ENCODE data around the gene XRRA1.
"Not testable (repeated sequence)": the region's sequence is repeated elsewhere in the genome, so short reads cannot be mapped to it uniquely, and the experiment has no call there.

The XRRA1 gene

GRCh38 chr11:74948898-74949752, at the start of gene XRRA1, which contains the start of gene SPCS2:
TSS of gene XRRA1 (minus strand) at chr11:74949091. CDS start at chr11:74940878, 8,213 bp downstream.
TSS of gene SPCS2 (plus strand) at chr11:74949266. CDS start at chr11:74949286, 20 bp downstream.
- DNase-seq = peak; percentile 96 to 99

GRCh38 chr11:74992852-74993251, 44.0 kb upstream of the XRRA1 start:
- no peak for DNase-seq

GRCh38 chr11:74990941-74991340, 42.0 kb upstream of the XRRA1 start:
- no peak for DNase-seq

- DNase-seq = not testable (repeated sequence)
These were observed 41.3 kb upstream of the XRRA1 start for GRCh38 chr11:74990150-74990549.

- no peak for DNase-seq
These were observed 40.4 kb upstream of the XRRA1 start for GRCh38 chr11:74989260-74989638.

GRCh38 chr11:74988541-74989259, 39.8 kb upstream of the XRRA1 start, which contains the start of gene NEU3:
TSS of gene NEU3 (plus strand) at chr11:74988933. CDS start at chr11:74989061, 128 bp downstream.
- peak; percentile 84 to 85 for DNase-seq

- DNase-seq = no peak
These were observed 35.8 kb upstream of the XRRA1 start for GRCh38 chr11:74984730-74985129.

- DNase-seq = no peak
These were observed 35.2 kb upstream of the XRRA1 start for GRCh38 chr11:74984070-74984469.

- DNase-seq = no peak
These were observed 33.0 kb upstream of the XRRA1 start for GRCh38 chr11:74981888-74982287.

GRCh38 chr11:74980634-74981033, 31.7 kb upstream of the XRRA1 start:
- no peak for DNase-seq

GRCh38 chr11:74978041-74978440, 29.1 kb upstream of the XRRA1 start:
- DNase-seq = no peak

GRCh38 chr11:74971424-74971823, 22.5 kb upstream of the XRRA1 start:
- DNase-seq = no peak

GRCh38 chr11:74970852-74971395, 22.0 kb upstream of the XRRA1 start:
- DNase-seq = no peak

- DNase-seq = no peak
These were observed 17.8 kb upstream of the XRRA1 start for GRCh38 chr11:74966651-74967050.

- not testable (repeated sequence) for DNase-seq
These were observed 11.2 kb upstream of the XRRA1 start for GRCh38 chr11:74960128-74960527.

GRCh38 chr11:74957937-74958629, 9.2 kb upstream of the XRRA1 start:
- DNase-seq = no peak

GRCh38 chr11:74956397-74957015, 7.6 kb upstream of the XRRA1 start:
- no peak for DNase-seq

GRCh38 chr11:74954199-74954598, 5.3 kb upstream of the XRRA1 start:
- DNase-seq = no peak

GRCh38 chr11:74953451-74953850, 4.6 kb upstream of the XRRA1 start:
- DNase-seq = no peak

- no peak for DNase-seq
These were observed 3.9 kb upstream of the XRRA1 start for GRCh38 chr11:74952752-74953151.

- DNase-seq = no peak
These were observed 2.3 kb upstream of the XRRA1 start for GRCh38 chr11:74951226-74951625.

- no peak for DNase-seq
These were observed 1.6 kb upstream of the XRRA1 start for GRCh38 chr11:74950374-74950969.

All from stimulated activated CD4-positive, alpha-beta T cell treated with anti-CD3 and anti-CD28 coated beads, Interleukin-4, amount 100 ng/mL, for 4 hours (primary cell).